ENCODE data around the gene FMN2.

GRCh38 chr1:240210026-240210425 is 118.3 kb downstream of the FMN2 start:
- TF ChIP-seq CTCF (IDR thresholded peaks at IDR 0.05; ENCODE audit: low read depth, low read length) (no peak), EZH2phosphoT487 (IDR thresholded peaks at IDR 0.05; ENCODE audit: low read depth) (no peak)
